ENCODE data around the gene CALML5.

The CALML5 gene

DNA sequence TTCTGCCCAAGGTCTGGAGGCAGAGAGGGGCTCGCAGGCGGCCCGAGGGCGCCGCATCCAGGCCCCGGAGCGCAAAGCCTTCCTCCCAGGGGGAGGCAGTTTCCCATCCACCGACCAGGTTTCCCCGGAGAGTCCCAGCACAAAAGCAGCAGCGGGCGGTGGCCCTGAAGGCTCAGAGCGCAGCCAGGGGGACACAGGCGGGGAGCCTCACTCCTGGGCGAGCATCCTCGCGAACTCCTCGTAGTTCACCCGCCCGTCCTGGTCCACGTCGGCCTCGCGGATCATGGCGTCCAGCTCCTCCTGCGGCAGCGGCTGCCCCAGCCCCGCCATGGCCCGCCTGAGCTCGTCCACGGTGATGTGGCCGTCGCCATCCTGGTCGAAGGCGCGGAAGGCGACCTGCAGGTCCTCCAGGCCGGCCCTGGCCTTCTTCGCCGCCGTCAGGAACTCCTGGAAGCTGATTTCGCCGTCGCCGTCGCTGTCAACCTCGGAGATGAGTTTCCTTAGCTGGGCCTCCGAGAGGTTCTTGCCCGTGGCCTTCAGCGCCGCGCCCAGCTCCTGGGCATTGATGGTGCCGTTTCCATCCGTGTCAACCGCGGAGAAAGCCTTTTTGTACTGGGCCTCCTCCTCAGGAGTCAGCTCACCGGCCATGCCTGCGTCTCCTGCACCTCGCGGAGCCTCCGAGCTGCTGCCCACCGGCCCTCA lies 428 bp downstream of the CALML5 start:
- no peak for DNase-seq

DNA sequence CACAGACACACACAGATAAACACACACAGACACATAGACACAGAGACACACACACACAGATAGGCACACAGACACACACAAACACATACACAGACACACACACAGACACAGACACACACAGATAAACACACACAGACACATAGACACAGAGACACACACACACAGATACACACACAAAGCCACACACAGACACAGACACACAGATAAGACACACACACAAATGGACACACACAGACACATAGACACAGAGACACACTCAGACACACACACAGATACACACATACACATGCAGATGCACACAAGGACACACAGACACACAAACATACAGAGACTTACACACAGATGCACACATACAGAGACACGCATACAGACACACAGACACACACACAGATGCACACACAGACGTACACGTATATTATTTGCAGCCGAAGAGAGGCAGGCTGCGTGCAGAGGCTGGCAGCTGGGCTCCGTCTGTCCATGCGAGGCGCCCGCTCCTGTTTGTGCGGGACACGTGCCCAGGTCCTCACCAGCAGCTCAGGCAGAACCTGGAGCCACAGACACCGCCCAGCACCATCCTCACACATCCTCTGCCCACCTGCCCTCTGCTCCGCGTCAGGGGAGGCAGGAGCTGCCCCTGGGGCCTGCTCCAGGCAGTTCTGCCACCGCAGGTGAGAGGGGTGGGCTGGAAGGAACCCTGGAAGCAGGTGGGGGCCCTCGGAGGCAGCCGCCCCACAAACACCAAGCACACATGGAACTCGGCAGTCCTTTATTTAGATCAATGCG lies 1.2 kb downstream of the CALML5 start:
- no peak for DNase-seq

DNA sequence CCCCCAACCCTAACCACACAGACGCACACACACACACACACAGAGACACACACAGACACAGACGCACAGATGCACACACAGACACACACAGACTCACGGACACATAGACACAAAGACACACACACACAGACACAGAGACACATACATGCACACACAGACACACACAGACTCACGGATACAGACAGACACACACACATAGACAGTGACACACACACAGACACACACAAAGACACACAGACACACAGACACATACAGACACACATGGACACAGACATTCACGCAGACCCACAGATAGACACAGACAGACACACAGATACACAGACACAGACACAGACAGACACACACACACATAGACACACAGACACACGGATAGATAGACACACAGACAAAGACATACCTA lies 2.1 kb downstream of the CALML5 start:
- DNase-seq, result no peak

DNA sequence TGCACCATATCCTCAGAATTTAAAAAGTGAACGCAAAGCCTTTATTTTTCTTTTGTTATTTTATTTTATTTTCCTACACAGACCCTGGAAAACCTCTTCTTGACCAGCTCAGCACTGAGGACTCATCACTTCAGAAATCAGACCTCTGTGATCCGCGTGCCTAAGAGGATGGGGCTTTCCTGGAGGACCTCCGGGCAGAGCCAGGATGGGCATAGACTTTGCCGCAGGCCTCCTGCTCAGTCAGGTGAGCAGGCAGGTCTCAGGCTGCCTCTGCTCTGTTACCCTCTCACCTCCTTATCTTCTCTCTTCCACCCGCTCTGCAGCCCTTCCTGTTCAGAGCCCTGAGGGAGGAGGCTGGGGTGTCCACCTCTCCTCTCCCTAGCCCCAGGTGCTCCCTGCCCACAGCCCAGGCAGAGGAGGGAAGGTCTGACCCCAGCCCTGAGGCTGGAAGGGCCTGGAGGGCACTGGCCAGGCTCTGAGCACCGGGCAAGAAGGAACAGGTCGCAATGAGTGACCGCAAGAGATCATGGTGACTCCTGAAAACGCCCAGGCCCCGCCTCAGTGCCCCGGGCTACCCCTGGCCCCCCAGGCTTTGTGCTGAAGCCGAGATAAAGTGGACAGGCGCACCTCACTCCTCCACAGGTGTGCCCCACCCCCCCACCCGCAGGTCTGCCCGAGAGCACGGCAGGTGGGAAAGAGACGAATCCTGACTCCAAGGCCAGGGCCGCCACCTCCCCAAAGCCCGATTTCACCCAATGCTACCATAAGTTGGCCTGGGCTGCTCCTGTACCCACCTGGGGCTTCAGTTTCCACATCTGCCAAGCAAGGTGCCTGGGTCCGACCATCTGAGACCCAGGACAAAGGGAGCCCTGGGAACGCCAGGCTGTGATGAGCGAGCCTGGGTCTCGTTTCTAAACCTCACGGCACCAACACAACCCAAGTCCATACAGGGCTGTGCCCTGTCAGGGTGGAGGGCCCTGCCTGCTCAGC lies 2.8 kb downstream of the CALML5 start:
- no peak for DNase-seq

DNA sequence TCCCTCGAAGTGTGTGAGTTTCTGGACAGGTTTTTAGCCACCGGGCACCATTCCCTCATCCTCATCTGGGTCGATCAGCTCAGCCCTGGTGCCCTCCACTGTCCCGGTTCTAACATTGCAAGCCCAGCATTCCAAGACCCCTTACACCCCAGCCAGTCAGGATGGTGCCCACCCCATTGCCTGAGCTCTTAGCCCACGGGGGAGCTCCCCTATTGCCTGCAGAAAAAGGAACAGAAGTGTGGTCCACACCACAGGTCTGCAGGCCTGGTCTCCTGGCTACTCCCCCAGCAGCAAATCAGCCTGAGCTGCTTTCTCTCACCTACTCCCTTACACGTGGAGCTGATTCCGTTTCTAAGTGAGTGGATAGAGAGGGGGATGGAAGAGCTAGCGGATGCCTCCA lies 4.8 kb downstream of the CALML5 start:
- DNase-seq, result no peak

DNA sequence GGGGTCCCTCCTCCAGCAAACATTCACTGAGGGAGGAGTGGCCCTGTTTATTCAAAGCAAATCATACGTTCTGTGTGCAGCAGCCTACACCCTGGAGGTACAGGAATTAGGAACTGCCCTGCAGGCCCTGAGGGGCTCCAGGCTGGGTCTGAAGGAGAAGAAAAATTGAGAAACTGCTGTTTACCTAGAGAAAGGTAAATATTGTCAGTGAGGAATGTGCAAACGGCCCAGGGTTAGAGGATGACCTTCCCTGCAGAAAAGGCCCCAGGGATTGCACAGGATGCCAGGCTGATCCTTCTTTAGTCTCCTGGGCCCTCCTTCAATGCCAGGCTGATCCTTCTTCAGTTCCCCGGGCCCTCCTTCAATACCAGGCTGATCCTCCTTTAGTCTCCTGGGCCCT lies 5.7 kb downstream of the CALML5 start:
- DNase-seq, result no peak

DNA sequence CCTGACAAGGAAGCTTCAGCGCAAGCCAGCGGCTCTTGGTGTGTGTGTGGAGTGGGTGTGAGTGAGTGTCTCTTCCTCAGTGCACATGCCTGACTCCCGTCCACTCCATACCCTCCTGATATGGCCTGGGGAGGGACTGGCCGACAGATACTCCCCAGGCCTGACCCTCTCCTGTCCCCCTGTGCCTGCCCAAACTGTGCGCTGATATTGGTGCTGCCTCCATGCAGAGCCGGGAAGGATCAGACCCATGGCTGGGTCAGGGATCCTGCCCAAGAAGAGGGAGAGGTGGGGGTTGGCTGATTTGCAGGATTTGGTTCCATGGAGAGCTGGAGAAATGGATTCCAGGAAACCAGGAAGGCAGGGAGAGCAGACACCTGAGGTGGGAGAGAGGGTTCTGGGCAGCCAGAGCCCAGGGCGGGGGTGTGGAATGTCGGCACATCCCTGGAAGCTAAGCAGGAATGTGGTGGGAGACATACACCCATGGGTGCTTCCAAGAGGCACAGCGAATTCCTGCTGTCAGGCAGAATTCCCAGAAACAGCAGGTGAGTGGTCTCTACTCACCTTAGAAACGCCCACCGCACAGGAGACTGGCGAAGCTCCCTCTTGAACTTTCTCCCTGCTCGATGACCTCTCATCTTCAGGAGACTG lies 6.3 kb downstream of the CALML5 start:
- DNase-seq, result no peak

DNA sequence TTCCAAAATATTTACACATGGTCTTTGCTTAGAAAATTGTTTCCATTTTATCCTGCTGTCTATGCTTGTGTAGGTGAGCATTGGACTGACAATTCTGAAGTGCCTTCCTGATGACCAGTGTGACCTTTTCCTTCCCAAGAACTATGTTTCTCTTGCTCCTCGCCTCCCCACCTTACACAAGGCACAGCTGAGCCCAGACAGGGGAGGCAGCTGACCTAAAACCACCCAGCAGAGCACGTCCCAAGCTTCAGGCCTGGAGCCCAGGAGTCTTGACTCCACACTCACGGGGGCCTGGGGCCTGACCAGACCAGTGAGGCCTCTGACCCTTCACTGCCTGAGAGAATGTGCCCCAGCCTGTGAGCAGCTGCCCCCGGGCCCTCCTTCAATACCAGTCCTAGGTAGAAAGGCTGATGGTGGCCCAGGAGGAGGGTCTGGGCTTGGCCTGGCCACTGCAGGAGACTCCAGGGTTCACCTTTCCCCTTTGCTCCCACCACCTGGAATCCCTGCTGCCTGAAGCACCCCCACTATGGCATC lies 7.0 kb downstream of the CALML5 start:
- DNase-seq, result no peak

DNA sequence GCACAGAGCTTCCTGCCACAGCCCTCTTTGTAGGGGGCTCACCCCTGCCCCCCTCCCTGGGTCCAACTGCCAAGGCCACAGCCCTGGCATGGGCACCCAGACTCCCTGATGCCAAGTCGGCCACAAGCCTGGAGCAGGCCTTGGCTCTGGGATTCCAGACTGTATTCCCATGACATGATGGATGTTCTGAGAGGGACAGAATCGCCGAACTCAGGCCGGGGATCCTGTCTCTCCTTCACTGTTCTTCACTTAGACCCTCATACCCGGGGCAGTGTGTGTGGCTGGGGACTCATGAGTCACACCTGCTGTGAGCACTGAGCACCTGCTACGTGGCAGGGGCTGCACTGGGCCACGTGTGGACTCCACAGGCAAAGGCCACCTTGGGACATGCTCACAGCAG lies 7.9 kb downstream of the CALML5 start:
- no peak for DNase-seq

DNA sequence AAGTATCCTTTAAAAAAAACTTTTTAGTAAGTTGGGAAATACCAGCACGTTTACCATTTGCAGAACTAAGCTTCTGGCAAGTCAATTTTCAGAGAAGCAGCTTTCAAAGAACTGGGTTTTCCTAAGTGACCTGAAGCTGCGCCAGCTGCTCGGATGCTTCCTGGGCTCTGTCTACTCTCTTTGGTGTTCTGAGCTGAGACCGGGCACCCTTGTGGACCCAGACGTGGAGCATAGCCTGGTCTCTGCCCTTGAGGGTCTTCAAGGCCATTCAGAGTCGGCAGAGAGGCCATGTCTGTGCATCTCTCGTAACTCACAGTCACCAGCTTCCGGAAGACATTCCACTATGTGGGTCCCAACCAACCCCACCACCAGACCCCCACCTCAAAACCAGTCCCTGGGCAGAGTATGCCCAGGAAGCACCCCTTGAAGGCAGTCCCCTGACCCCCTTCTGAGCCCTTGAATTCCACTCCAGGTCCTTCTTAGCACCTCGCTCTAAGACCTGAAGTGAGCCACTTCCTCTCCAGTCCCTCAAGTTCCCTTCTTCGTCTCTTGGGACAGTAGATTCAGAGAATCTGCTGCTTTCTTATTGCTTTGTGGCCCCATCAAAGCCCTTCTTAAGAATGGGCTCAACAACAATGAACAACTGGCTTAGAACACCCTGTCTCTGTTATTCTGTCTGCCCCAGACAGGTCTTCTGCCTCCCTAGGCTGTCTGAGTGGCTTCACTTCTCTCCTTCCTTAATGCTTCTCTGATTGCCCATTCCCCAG lies 8.5 kb downstream of the CALML5 start:
- no peak for DNase-seq

DNA sequence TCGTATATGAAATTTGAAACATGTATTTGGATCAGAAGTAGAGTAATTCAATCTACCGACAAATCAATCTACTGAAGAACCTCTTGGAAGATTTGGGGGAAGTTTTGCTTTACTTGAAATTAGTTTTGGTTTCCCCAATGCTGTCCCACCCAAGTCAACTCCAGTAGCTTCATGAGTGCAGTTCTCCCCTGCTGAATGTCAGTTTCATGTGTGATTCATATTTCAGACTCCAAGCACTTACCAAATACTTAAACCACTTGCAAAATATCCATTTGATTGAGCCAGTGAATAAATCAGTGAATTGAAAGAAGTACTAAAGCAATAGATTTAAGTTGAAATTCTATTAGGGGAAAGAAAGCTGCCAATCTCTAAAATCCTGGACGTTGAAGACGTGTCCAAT lies 9.3 kb downstream of the CALML5 start:
- DNase-seq, result no peak

DNA sequence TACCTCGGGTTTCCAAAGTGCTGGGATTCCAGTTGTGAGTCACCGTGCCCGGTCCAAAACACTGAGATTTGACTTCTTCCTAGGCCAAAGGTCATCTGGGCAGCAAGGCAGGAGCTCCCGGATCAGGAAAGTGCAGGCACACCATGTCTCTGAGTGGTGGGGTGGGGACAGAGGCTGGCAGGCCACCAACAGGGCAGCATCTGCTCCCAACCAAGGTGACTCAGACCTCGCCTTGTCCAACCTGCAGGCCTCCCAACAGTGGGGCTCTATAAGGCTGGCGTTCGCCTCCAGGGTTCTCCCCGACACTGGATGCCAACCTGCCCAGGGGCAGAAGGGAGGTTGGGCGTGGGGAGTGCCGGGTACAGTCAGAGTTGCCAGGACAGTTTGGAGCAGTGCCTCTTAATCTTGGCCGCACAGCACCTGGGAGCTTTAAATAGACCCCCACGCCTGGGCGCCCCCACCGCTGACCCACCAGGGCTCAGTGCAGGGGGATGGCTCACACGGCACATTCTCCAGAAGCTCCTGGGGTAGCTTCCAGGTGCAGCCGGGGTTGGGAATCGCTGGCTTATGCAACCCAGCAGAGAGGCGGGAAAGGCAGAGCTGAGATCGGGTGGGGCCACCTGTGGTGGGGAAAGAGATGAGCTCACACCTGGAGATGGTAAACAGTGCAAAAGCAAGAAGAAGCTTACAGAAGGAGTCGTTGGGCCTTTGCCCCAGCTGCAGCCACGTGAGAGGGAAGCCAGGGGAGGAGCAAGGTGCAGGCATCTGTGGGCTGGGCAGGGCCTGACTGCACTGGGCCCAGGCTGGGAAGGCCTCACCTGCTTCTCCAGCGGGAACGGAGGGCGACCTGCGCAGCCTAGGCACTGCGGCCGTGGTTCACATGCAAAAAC lies 10.9 kb downstream of the CALML5 start:
- no peak for DNase-seq

DNA sequence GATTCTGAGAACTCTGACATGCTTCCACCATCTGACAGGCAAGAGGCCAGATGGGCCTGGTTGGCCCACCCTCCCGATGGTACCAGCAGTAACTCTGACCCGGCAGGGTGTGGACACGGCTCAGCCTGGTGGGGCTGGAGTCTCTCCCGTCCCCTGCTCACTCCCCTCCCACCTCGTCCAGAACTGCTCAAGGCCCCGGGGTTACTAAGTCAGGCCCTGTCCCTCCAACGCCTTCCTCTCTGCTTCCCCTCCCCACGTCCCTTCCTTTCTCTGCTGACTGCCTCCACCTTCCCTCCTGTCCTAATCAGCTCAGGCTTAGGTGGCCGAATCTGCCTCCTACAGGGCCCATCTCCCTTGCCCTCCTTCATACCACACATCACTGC lies 12.5 kb downstream of the CALML5 start:
- no peak for DNase-seq

DNA sequence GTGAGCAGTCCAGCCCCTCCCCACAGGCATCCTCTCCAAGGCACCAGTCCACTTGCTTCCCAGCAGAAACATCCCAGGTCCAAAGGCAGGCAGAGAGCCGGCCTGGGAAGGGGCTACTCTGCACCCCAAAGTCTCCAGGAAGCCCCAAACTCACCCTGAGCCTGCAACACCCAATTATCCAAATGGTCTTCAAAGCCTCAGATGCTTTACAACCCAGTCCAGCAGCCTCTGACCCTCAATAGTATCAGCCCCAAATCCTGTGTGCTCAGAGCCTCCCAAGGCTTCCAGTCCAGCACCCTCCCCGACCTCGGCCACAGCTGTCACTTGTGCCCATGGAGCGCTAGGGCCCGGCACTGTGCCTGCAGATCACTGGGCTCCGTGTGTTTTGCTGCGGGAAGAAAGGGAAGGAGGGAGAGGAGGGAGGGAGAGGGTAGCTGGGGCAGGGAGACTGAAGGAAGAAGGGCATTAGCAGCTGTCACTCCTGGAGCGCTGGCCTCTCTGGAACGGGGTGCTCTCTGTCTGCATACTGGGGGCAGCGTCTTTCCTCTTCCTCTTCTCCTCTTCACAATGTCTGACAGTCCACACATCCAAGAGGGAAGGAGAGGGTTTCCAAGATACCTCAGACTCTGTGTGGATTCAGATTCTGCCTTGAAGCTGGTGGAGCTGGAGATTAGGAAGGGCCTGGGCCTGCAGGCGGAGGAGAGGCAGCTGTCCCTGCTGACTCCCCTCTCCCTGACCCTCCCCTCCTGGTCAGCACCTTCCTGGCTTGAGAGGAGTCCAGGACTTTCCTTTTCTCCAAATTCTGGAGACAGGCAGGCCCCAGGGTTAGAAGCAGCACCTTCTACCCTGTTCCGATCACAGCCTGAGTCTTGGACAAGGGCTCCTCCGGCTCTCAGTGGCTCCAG lies 13.2 kb downstream of the CALML5 start:
- DNase-seq, result no peak

DNA sequence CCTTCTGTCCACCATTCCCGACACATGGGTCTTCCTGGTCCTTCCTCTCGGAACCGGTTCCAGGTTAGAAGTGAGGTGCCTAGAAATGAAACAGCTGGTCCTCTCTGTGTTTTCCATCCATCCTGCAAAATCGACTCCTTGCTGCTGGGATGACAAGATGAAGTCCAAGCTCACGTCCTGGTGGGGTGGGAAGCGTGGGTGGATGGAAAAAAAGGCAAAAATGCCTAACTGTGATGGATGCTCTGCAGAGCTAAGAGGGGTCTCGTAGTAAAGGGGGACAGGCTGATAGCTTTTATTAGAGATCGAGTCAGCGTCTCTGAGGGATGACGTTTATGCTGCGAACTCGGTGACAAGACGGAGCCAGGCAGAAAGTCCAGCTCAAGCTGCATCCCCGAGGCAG lies 14.1 kb downstream of the CALML5 start:
- DNase-seq, result no peak

DNA sequence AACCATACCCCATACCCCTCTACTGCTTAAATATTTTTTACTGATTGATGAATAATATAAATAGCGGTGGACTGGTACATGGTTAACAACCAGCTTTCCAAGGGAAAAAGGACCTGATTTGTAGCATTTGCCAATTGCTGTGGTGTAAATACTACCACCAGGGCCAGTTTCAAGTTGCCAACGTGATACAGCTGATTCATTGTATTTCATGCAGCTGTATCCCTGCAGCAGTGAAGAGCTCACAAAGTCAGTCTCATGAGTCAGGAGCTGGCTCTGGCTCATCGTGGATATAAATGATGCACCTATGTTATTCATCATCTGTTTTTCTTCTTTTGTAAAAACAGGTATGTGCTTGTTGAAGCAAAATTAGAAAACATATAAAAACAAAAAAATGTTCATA lies 15.2 kb downstream of the CALML5 start:
- no peak for DNase-seq

DNA sequence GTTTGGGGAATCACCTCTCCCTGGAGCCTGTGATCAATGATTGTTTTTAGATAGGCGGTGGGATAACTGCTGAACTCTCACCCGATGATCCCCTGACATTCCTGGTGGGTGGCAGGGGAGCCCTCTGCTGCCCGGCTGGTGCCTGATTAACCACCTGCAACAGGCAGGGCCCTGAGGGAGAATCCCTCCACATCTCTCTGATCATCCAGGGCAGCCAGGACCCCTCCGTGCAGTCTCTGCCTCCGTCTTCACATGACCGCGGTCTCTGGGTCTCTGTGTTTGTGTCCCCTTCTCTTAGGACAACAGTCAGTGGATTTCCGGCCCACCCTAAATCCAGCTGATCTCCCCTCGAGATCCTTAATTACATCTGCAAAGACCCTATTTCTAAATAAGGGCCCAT lies 17.4 kb downstream of the CALML5 start:
- DNase-seq, result no peak

DNA sequence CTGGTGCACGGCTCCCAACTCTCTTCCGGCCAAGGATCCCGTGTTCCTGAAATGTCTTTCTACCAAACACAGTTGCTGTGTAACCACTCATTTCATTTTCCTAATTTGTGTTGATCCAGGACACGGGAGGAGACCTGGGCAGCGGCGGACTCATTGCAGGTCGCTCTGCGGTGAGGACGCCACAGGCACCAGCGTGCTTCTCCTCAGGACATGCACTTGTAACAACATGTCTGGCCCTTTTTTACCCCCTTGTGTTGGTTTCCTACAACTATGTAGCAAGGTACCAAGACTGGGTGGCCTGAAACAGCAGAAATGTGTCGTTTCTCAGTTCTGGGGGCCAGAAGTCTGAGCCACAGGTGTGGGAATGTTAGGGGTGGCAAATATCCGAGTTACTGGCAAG lies 18.2 kb downstream of the CALML5 start:
- DNase-seq, result no peak

DNA sequence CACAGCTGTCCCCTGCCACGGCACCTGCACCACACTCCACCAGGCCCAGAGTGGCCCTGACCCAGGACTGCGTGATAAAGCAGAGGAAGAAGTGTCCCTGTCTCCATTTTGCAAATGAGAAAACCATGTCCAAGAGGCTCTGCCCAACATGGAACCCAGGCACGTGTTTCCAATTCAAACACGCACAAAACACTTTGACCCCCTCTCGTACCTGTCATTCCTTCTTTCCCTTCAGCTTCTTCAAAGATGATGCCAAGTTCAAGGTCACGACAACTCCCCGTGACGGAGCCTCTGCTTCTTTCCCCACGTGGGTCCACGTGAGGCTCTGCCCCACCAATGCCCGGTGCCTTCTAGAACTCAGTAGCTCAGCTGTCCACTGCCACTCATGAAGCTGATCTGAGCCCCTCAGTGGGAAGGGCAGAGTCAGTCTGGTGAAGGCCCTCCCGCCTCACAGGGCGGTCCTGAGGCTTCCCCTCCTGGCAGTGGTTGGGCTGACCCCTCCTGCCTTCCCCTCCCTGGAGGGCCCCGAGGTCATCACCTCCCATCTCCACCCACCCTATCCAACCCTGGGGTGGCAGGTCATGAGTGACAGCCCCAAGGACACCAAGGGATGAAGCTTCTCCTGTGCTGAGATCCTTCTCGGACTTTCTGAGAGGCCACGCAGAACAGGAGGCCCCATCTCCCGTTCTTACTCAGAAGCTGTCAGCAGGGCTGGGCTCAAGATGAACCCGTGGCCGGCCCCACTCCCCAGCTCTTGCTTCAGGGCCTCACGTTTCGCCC lies 19.0 kb downstream of the CALML5 start:
- DNase-seq, result no peak
